GM21515 (cell line): ENCODE measurements around the gene TMEM184B.

Source experiments
- ATAC-seq: cut with Tn5 transposase; IDR thresholded peaks from one replicate; pipeline ENCODE4 v1.9.1; 2021; ENCODE audit not compliant: unreplicated experiment

The TMEM184B gene

DNA sequence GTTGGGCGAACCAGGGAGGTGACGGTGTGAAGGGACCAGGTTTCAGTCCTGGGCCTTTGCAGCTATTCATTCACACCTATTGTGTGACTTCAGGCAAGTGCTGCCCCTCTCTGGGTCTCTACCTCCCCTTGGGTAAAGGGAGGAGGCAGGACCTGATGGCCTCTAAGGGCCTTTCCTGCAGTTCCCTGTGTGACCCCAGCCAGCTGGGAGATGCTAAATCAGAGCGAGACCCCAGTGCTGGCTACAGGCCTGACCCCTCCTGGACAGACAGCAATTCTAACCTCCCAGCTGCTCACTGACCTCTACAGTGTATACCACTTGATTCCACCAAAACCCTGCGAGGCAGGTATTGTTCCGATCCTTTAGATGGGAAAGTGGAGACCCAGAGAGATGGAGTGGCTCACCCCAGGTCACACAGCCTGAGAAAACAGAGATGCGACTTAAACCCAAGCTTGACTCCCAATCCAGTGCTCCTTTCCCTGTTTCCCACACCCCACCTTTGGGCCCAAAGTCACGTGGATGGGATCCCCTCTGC is 64.8 kb downstream of the TMEM184B start:
- no peak for ATAC-seq

DNA sequence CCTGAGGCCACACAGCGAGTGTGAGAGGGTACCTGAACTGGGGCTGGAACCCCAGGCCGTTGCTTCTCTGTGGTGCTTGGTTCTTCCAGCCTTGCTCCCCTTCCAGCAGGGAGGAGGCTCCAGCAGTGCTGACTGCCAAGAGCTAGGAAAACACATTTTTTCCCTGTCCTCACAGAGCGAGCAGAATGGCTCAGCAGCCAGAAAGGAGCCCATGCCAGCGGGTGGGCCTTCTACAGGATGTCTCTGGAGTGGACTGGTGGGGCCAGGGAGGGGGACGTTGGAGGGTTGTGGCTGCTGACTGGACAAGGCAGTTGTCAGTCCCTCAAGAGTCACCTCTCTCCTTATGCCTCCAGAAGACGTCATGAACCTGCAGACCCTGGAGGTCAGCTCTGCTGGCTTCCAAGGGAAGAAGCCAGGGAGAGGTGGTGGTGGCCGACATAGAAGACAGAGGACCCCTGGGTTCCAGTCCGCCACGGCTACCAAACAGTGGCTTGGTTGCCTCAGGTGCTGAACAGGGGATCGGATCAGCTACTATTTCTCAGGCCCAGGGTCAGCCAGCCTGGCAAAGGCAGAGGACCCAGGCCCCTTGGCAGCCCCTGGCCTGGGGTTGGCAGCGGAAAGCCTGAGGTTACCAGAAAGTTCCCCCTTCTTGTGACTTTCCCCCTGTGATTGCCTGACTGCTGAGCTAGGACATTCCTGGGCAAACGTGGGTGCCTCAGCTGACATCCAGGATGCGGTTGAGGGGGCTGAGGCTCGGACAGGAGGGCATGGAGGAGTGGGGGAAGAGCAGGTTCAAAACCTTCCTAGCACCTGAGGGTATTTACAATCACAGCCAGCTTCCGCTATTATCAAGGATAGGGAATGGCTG is 67.3 kb downstream of the TMEM184B start:
- ATAC-seq = no peak

DNA sequence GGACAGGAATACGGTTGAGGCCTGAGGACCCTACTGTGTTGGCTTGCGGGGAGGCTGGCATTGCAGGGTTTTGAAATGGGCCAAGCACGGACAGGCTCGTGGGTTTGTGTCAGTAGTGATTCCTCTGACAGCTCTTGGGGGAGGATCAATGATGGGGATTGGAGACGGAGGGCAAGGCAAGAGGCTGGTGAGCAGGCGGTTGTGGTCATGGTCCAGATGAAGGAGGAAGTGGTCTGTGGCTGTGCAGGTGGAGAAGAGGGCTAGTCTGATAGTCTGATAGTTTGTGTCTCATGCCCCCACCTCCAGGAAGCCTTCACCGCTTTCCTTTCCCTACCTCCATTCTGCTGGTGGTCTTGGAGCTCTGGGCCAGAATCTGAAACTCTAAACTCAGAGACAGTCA is 68.0 kb downstream of the TMEM184B start:
- ATAC-seq = no peak

DNA sequence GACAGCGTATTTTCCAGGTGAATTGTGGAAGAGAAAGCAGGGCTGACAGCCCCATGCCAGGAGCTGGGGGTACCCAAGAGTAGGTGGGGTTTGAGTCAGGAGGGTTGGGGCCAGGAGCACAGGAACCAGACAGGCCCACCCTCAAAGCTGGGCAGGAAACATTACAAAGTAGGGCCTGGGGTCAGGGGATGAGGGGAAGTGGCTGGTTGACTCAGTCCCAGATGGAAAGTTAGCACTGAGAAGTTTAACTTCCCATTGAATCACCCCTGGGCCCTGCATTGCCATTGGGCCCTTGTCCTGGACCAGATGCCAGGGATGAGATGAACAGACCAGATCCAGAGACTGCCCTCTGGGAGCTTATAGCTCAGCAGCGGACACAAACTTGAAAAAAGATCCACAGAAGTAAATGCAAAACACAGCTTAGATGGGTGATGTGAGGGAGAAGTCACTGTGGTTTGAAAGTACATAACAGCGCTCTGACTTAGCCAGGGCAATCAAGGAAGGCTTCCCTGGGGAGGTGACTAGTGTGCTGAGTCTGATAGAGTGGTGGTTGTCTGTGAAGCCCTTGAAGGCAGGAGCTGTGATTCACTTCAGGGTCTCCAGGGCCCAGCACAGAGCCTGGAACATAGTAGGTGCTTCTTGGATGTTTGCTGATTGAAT is 68.8 kb downstream of the TMEM184B start:
- ATAC-seq = no peak

DNA sequence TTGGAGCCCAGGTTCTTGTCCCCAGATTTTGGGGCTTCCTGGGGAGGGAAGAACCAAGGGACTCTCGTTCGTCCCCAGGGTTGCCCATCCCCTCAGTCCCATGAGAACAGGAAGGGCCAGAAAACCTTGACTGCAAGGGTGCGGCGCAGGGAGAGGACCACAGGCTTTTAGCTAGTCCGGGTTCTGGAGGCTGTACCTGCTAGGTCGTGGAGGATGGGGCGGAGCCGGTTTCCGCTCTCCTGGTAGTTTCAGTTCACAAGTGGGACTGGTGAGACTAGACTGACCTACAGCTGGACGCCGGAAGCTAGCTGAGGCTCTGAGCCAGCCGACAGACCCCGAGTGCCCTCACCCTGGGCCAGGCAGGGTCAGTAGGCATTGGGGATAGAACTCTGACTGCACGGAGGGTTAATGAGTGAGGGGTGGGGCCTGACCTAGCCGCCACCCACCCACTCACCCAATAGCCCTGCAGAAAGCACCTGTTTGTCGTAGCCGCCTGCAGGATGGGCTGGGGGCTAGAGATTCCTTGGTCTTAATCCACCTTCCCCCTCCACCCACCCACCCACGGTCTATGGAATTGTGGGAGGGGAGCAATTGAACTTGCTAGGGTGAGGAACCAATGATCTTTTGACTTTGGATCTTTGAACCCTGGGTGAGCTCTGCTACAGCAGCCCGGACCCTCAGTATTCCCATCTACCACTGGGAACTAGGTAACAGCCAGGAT is 69.6 kb downstream of the TMEM184B start:
- ATAC-seq = no peak

DNA sequence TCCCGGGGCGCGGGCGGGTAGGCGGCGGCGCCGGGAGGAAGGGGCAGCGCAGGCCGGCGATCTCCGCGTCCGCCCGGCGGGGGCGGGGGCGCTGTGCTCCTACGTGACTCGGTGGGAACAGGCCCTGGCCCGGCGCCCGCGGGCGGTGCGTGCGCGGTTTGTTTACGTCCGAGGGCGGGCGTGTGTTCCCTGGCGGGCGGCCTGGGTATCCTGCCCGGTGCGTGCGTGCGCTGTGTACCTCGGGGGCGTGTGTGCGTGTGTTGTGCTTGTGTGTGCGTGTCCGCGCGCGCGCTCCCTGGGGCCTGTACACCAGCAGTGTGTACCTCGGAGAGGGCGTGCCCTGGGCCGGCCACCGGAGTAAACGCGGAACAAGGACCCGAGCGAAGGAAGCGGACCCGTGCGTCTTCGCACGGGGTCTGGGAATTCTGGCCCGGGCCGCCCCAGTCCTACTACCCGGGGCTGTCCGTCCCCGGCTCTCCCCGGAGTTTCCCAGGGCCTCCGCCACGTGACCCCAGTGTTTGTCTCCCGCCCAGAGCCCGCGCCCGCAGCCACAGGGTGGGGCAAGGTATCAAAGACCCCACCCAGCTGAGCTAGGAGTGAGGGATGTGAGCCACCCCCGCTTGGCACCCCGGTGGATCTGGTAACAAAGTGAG is 70.2 kb downstream of the TMEM184B start:
- ATAC-seq = peak; percentile 27

DNA sequence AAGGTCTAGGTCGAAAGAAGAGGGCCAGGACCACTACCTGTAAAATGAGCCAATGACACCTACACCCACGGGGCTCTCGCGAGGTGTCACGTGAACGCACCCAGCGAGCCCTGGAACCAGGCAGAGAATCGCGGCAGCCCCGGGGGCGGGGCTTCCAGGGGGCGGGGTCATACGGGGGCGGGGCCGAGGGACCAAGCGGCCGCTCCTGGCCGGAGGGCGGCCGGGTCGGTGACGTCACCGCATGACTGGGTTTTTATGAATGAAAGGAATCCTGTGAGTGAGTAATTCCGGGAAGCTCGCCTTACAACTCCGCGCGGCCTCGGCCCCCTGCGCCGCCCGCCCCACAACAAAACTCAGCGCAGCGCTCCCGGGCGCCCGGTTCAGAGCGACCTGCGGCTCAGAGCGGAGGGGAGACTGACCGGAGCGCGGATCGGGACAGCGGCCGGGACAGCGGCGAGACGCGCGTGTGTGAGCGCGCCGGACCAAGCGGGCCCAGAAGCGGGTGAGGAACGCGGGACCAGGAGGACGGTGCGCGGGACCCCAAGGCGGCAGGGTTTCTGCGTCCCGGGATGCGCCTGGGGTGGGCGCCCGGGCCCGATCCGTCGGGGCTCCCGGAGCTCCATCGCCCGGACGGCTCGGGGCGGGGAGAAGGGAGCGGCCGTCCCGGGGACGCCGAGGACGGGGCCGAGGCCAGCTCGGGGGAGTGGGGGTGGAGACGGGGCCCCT is 70.9 kb downstream of the TMEM184B start, which contains the start of gene MAFF:
MAFF (plus strand) TSS at position 284 of the 726 bp plus-strand sequence. CDS start 11,860 bp downstream, outside the sequence.
- peak; percentile 40 for ATAC-seq

DNA sequence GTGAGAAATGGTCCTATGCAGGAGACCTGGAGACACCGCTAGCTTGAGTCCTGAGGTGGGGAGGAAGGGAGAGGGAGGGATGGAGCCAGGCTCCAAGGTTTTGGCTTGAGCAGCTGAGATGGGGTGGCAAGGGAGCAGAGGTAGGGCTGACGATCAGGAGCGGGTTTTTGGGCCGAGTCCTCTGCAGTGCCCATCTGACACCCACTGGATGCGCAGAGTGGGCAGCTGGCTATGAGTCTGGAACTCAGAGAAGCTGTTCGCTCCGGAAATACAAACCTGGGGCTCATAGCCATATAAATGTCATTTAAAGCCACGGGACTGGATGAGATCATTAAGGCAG is 71.5 kb downstream of the TMEM184B start:
- ATAC-seq = peak; percentile 2

DNA sequence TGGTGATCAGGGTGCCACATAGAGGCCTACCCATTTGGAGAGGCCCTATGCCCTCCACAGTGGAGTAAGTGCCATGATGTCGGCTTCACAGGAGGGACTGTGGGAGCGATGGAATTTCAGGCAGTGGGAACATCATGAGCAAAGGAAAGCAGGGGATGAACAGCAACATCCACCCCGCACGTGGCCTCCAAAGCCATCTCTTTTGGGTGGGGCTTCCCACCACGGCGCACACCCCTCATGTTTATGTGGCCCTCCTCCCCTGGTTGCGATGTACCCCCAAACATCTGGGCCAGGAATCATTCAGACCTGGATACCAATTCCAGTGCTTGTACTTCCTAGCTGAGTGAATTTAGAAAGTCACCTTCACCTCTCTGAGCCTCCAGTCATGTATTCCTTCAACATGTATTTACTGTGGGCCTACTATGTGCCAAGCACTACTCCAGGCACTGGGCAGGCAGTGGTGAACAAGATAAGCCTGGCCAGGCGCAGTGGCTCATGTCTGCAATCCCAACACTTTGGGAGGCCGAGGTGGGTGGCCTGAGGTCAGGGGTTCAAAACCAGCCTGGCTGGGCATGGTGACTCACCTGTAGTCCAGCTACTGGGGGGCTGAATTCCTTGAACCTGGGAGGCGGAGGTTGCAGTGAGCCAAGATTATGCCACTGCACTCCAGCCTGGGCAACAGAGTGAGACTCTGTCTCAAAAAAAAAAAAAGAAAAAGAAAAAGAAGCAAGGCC is 72.8 kb downstream of the TMEM184B start:
- no peak for ATAC-seq

DNA sequence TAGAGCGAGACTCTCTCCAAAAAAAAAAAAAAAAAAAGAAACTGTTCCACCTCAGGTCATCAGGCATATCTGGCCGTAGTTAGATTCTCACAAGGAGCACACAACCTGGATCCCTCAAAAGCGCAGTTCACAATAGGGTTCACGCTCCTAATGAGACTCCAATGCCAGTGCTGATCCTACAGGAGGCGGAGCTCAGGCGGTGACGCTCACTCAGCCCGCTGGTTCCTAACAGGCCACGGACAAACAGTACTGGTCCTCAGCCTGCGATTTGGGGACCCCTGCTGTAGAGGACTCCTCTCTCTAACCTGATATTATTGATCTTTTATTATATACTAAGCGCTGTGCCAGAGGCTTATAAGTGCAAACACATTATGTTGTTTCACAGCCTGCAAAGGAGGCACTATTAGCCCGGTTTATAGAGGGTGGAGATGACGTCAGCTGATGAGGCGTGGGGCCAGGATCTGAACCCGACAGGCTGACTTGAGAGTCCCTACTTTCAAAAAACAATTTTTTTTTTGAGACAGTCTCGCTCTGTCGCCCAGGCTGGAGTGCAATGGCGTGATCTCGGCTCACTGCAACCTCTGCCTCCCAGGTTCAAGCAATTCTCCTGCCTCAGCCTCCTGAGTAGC is 75.9 kb downstream of the TMEM184B start:
- no peak for ATAC-seq

DNA sequence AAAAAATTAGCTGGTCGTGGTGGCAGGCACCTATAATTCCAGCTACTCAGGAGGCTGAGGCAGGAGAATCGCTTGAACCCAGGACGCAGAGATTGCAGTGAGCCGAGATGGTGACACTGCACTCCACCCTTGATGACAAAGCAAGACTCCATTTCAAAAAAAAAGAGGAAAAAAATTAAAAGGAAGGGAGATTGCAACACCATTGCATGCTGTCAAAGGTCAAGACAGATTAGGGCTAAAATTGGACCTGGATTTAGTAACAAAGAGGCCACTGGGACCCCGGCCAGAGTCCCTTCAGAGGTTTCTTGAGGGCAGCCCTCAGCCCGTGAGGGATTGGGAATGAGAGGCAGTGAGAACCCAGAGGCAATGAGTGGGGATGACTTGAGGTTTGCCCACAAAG is 79.2 kb downstream of the TMEM184B start:
- ATAC-seq = no peak

DNA sequence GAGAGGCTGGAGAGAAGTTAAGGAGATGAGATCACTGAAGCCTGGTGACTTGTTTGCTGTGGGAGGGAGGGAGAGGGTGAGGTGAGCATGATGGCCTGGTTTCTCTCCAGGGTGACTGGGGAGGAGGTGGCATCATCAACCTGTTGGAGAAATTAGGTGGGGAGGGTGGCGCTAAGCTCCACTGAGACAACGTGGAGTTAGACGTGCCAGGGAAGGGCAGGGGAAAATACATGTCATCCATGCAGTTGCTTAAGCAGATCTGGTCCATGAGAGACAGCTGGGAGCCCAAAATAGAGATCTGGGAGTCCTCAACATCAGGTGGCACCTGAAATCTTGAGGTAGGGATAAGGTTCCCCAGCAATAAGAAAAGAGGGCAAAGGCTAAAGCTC is 80.3 kb downstream of the TMEM184B start:
- ATAC-seq = no peak

DNA sequence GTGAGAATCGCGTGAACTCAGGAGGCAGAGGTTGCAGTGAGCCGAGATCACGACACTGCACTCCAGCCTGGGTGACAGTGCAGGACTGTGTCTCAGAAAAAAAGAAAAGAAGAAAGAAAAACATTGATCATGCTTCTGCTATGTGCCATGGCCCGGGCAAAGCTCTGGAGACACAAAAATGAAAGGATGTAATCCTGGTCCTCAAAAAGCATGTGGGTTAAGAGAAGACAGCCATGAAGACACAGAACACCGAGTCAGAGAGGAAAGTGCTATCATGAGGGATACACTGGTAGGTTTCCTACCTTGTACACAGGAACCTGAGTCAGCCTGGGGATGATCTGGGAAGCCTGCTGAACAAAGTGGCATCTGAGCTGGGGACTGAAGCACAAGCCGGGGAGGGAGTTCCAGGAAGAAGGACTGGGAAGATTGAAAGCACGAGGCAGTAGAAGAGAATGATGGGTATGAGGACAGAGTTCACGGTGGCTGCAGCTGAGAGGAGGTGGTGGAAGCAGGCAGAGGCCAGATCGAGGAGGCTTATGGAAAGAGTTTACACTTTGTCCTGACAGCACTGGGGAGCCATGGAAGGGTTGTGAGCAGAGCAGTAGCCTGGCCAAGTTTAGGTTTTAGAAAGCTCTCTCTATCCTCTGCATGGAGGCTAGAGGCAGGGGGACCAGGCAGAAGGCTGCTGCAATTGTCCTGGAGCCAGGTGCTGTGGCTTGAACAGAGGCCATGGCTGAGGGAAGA is 80.9 kb downstream of the TMEM184B start:
- no peak for ATAC-seq

DNA sequence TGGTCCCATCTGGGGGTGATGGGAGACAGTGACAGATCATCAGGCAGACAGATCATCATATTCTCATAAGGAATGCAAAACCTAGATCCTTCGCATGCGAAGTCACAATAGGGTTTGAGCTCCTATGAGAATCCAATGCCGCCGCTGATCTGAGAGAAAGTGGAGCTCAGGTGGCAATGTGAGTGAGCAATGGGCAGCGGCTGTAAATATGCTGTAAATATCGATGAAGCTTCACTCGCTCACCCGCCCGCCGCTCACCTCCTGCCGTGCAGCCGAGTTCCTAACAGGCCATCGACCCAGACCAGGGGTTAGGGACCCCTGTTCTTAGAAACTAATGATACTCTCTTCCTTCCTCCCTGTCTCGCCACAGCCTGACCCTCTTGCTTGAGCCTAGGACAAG is 81.8 kb downstream of the TMEM184B start:
- ATAC-seq = no peak

DNA sequence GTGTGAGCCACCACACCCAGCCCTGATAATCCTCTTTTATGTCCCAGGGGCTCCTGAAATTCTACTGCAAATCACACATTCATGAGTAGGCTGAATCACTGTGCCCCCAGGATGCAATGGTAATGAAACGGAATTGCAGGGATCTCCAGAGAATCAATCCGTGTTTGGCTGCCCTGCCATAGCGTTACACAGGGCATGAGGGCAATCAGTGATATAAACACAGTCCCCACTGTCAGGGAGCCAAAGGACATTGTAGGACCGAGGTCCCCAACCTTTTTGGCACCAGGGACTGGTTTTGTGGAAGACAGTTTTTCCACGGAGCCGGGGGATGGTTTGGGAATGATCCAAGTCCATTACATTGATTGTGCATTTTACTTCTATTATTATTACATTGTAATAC is 82.2 kb downstream of the TMEM184B start:
- ATAC-seq = no peak

DNA sequence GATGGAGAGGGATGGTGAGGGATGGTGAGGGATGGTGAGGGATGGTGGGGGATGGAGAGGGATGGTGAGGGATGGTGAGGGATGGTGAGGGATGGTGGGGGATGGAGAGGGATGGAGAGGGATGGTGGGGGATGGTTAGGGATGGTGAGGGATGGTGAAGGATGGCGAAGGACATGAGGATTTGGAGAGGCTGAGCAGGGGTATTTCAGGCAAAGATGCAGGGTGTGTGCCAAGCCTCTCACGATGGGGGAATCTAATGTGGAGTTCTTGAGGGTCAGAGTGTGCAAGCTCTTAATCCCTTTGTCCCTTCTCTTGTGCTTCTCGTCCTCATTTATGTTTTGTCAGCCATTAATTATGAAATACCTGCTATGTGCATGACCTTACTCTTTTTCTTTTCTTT is 83.7 kb downstream of the TMEM184B start:
- ATAC-seq = no peak

DNA sequence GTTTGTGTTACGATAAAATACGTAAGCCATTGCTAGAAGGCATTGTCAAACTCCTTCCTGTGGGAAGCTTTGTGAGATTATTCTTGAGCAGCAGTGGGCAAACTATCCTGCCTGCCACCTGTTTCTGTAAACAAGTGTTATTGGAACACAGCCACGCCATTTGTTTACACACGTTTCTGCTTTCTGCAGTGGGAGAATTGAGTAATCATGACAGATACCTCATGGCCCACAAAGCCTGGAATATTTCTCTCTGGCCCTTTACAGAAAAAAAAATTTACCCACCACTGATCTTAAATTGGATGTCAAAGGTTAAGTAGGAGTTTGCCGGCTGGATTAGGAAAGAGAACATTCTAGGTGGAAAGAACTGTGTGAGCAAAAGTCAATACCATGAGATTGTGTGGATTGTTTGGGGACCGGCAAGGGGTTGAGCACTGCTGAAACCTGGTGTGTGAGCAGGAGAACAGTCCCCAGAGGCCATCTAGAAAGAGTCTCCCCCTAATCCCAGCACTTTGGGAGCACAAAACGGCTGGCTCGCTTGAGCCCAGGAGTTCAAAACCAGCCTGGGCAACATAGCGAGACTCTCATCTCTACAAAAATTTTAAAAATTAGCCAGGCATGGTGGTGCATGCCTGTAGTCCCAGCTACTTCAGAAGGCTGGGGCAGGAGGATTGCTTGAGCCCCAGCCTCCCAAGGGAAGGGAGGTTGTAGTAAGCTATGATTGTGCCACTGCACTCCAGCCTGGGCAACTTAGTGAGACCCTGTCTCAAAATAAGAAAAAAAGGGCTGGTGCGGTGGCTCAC is 85.2 kb downstream of the TMEM184B start:
- no peak for ATAC-seq

DNA sequence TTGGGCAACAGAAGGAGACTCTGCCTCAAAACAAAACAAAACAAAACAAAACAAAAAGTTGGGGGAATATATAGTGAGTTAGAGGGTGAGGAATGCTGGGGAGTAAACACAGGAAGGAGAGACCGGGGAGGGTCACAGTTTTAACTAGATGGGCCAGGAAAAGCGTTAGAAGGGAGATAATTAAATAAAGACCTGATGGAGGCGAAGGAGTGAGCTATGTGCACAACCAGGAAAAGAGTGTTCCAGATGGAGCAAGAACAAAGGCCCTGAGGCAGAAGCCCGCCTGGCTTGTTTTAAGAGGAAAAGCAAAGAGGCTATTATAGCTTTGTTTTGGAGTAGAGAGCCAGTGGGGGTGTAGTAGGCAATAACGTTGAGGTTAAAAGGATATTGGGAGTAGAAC is 86.4 kb downstream of the TMEM184B start:
- ATAC-seq = no peak
